HepG2 (cell line): ENCODE results near the gene NCBP1. TPM values are rescaled to one million over a fixed set of nuclear protein-coding genes. Genes with fewer than 3 reads are reported as not detected.
A peak's percentile ranks its signal among the peaks of the same experiment; 100 is the strongest.

Source experiments
- ASH2L ChIP-seq: fragments of 300-600, 200-600 bp; sonication (generic); IDR thresholded peaks from 2 replicates; pipeline ENCODE4 v1.7.0; 2017; ENCODE audit warnings: low read depth, mild to moderate bottlenecking, moderate library complexity, mixed read lengths, low read length; ENCODE audit not compliant: insufficient read length
- ATAD3A ChIP-seq: sonication (generic); formaldehyde crosslinking; IDR thresholded peaks from 2 replicates; pipeline ENCODE4 v1.4.0; 2020; ENCODE audit warnings: missing genetic modification reagents
- ESRRA ChIP-seq: sonication (generic); formaldehyde crosslinking; IDR thresholded peaks from 2 replicates; pipeline ENCODE4 v1.5.1; 2020; ENCODE audit warnings: mild to moderate bottlenecking, low read depth, missing genetic modification reagents
- FLYWCH1 ChIP-seq: sonication (generic); formaldehyde crosslinking; IDR thresholded peaks from 2 replicates; pipeline ENCODE4 v1.8.1; 2023; ENCODE audit warnings: mild to moderate bottlenecking, missing genetic modification reagents
- GMEB1 ChIP-seq: sonication (generic); formaldehyde crosslinking; IDR thresholded peaks from 2 replicates; pipeline ENCODE4 v1.5.1; 2020; ENCODE audit warnings: missing genetic modification reagents, mild to moderate bottlenecking, borderline replicate concordance
- KAT8 ChIP-seq: IDR thresholded peaks from 2 replicates; pipeline ENCODE4 v1.6.1; 2016; ENCODE audit warnings: missing genetic modification reagents, missing compliant biosample characterization
- MIXL1 ChIP-seq: IDR thresholded peaks from 2 replicates; pipeline ENCODE4 v1.6.1; 2016
- NBN ChIP-seq: fragments of 450-650 bp; conservative IDR thresholded peaks from 2 replicates; pipeline ENCODE4 v1.6.1; 2017
- NFYB ChIP-seq: sonication (generic); formaldehyde crosslinking; IDR thresholded peaks from 2 replicates; pipeline ENCODE4 v1.4.0; 2020; ENCODE audit warnings: missing genetic modification reagents
- NFYC ChIP-seq: IDR thresholded peaks from 2 replicates; pipeline ENCODE4 v1.6.1; 2016; ENCODE audit warnings: missing genetic modification reagents, missing compliant biosample characterization
- PHB2 ChIP-seq: fragments of 450-650 bp; IDR thresholded peaks from 2 replicates; pipeline ENCODE4 v1.6.1; 2018; ENCODE audit not compliant: partially characterized antibody
- TARDBP ChIP-seq: sonication (generic); formaldehyde crosslinking; IDR thresholded peaks from 2 replicates; pipeline ENCODE4 v1.8.0; 2022; ENCODE audit warnings: mild to moderate bottlenecking, missing genetic modification reagents
- TCF7 ChIP-seq: sonication (generic); IDR thresholded peaks from 2 replicates; pipeline ENCODE4 v1.6.1; 2016; ENCODE audit warnings: antibody characterized with exemption, low read depth
- ZBTB49 ChIP-seq: sonication (generic); formaldehyde crosslinking; IDR thresholded peaks from 2 replicates; pipeline ENCODE4 v1.4.0; 2020; ENCODE audit warnings: missing genetic modification reagents, borderline replicate concordance
- ZFAT ChIP-seq: sonication (generic); formaldehyde crosslinking; conservative IDR thresholded peaks from 2 replicates; pipeline ENCODE4 v1.8.1; 2023; ENCODE audit warnings: missing genetic modification reagents, inconsistent platforms
- ZFX ChIP-seq: sonication (generic); formaldehyde crosslinking; IDR thresholded peaks from 2 replicates; pipeline ENCODE4 v1.4.0; 2020; ENCODE audit warnings: mild to moderate bottlenecking, low read depth, missing genetic modification reagents, moderate library complexity
- ZFYVE20 ChIP-seq: sonication (generic); formaldehyde crosslinking; IDR thresholded peaks from 2 replicates; pipeline ENCODE4 v1.8.0; 2023; ENCODE audit warnings: low read depth, mild to moderate bottlenecking, moderate library complexity, missing genetic modification reagents, borderline replicate concordance
- ZNF263 ChIP-seq: sonication (generic); formaldehyde crosslinking; IDR thresholded peaks from 2 replicates; pipeline ENCODE4 v1.4.0; 2020; ENCODE audit warnings: missing genetic modification reagents
- ZNF333 ChIP-seq: sonication (generic); formaldehyde crosslinking; IDR thresholded peaks from 2 replicates; pipeline ENCODE4 v1.4.0; 2020; ENCODE audit warnings: mild to moderate bottlenecking, missing genetic modification reagents, borderline replicate concordance
- ZNF570 ChIP-seq: sonication (generic); formaldehyde crosslinking; IDR thresholded peaks from 2 replicates; pipeline ENCODE4 v1.4.0; 2020; ENCODE audit warnings: mild to moderate bottlenecking, missing genetic modification reagents, borderline replicate concordance
- ZNF660 ChIP-seq: sonication (generic); formaldehyde crosslinking; IDR thresholded peaks from 2 replicates; pipeline ENCODE4 v1.5.1; 2020; ENCODE audit warnings: mild to moderate bottlenecking, low read depth, missing genetic modification reagents, borderline replicate concordance
- ZNF773 ChIP-seq: sonication (generic); formaldehyde crosslinking; IDR thresholded peaks from 2 replicates; pipeline ENCODE4 v1.4.0; 2020; ENCODE audit warnings: missing genetic modification reagents, borderline replicate concordance
- ZNF780A ChIP-seq: sonication (generic); formaldehyde crosslinking; IDR thresholded peaks from 2 replicates; pipeline ENCODE4 v1.8.0; 2022; ENCODE audit warnings: mild to moderate bottlenecking, missing genetic modification reagents, moderate library complexity
- ZNF850 ChIP-seq: sonication (generic); formaldehyde crosslinking; conservative IDR thresholded peaks from 2 replicates; pipeline ENCODE4 v1.9.0; 2021; ENCODE audit warnings: mild to moderate bottlenecking, missing genetic modification reagents
- ZSCAN31 ChIP-seq: sonication (generic); formaldehyde crosslinking; IDR thresholded peaks from 2 replicates; pipeline ENCODE4 v1.5.0; 2020; ENCODE audit warnings: low read depth, mild to moderate bottlenecking, missing genetic modification reagents
- polyA plus RNA-seq, 8 experiments: library from polyadenylated mRNA; depleted of rRNA in 3 of 8; stranded (reverse) in 7 of 8; unstranded in 1 of 8; fragments of >200 nt; fragmentation: Illumina TruSeq in 4 of 8; extraction: Trizol in 4 of 8; gene quantifications; 2 replicates each; pipeline versions ENCODE4 v1.2.1 to v1.2.3, GENCODE V29; 2011 to 2016; ENCODE audit warnings: low read depth in 4 of 8, missing spikeins in 1 of 8, mixed read lengths in 1 of 8; ENCODE audit not compliant: insufficient read depth in 1 of 8
- total RNA-seq, 5 experiments: library from RNA; depleted of rRNA; stranded (reverse); fragments of >200 nt; fragmentation: Illumina TruSeq; extraction: Trizol; gene quantifications; 2 replicates each; pipeline ENCODE4 v1.2.3, GENCODE V29; 2016; ENCODE audit warnings: low read depth in 1 of 5

Gene NCBP1
- total and polyA plus RNA-seq, 2 of the 13 experiments (the other 11 are each of a cell fraction or from before 2014, with no cell fraction given), result 13.3 to 40.2 TPM

GRCh38 chr9:97696803-97697601 lies 63.4 kb downstream of the NCBP1 start, which contains the start of gene XPA (continued):
- TF ChIP-seq ZBTB49 (CRISPR knock-in tag) (no peak; the same call in 1 of the 2 replicates), NFYC (no peak; the same call in 1 of the 2 replicates), PHB2 (no peak), TARDBP (no peak; the same call in 1 of the 2 replicates), ZFAT (CRISPR knock-in tag) (no peak), ASH2L (peak; percentile 92), ZFX (CRISPR knock-in tag) (peak; percentile 97), NFYB (CRISPR knock-in tag) (no peak), GMEB1 (CRISPR knock-in tag) (no peak; the same call in 1 of the 2 replicates), FLYWCH1 (CRISPR knock-in tag) (no peak), ZNF773 (CRISPR knock-in tag) (no peak), ZNF570 (CRISPR knock-in tag) (no peak), ZSCAN31 (CRISPR knock-in tag) (peak; percentile 45; the same call in 1 of the 2 replicates), TCF7 (no peak), ZNF333 (peak; percentile 87), ZNF780A (CRISPR knock-in tag) (peak; percentile 79; the same call in 1 of the 2 replicates), MIXL1 (CRISPR knock-in tag) (0 out of 2 replicates have a peak, but pooled peaks have one; percentile 18), KAT8 (CRISPR knock-in tag) (0 out of 2 replicates have a peak, but pooled peaks have one; percentile 45), ATAD3A (CRISPR knock-in tag) (no peak), ZNF660 (CRISPR knock-in tag) (no peak), NBN (no peak), ZFYVE20 (CRISPR knock-in tag) (0 out of 2 replicates have a peak, but pooled peaks have one; percentile 48), ESRRA (CRISPR knock-in tag) (0 out of 2 replicates have a peak, but pooled peaks have one; percentile 23), ZNF850 (no peak), ZNF263 (CRISPR knock-in tag) (no peak)
